Fibroblast of villous mesenchyme (primary cell): Measurements from ENCODE around the gene ADARB1. TPM values are rescaled to one million over a fixed set of nuclear protein-coding genes. Genes with fewer than 3 reads are reported as not detected.
A peak's percentile ranks its signal among the peaks of the same experiment; 100 is the strongest.

Source experiments
- DNase-seq: peaks from one replicate; pipeline ENCODE4 v3.0.0-alpha.2; 2010; ENCODE audit warnings: low read depth
- H3K4me3 ChIP-seq: 2 replicates; pipeline ENCODE4 v1.5.1; 2011; ENCODE audit warnings: low read depth, mild to moderate bottlenecking, low read length
- total RNA-seq: library from RNA; depleted of rRNA; stranded (reverse); fragments of >200 nt; gene quantifications from 2 replicates; pipeline ENCODE4 v1.2.3, GENCODE V29; 2012
- TF ChIP-seq, protein P1 (sequence below): IDR thresholded peaks from 2 replicates; pipeline ENCODE4 v1.5.1; 2012; ENCODE audit warnings: low read depth, mild to moderate bottlenecking, low read length; ENCODE audit not compliant: insufficient read depth

Gene ADARB1
- total RNA-seq, 1 donor = 16.4 TPM

DNA sequence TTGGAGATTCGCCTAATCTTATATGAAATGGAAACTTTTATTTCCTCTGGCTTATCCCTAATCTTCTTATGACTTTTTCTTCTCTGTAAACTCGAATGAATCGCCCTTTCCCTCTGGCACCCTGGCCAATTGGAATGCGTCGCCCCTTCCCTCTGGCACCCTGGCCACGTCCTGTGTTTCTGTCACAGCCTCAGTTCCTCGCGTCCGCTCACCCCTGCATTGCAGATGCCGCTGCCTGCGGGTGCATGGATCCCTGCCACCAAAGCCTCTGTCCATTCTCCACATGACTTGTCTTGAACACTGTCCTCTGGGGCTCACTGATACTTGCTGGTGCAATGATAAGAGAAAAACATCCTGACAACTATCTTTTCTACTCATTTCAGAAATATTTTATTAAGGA is 104.6 kb downstream of the ADARB1 start:
- H3K4me3 ChIP-seq = no peak overlapping the region
- TF ChIP-seq, protein P1, sequence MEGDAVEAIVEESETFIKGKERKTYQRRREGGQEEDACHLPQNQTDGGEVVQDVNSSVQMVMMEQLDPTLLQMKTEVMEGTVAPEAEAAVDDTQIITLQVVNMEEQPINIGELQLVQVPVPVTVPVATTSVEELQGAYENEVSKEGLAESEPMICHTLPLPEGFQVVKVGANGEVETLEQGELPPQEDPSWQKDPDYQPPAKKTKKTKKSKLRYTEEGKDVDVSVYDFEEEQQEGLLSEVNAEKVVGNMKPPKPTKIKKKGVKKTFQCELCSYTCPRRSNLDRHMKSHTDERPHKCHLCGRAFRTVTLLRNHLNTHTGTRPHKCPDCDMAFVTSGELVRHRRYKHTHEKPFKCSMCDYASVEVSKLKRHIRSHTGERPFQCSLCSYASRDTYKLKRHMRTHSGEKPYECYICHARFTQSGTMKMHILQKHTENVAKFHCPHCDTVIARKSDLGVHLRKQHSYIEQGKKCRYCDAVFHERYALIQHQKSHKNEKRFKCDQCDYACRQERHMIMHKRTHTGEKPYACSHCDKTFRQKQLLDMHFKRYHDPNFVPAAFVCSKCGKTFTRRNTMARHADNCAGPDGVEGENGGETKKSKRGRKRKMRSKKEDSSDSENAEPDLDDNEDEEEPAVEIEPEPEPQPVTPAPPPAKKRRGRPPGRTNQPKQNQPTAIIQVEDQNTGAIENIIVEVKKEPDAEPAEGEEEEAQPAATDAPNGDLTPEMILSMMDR = no peak
- no peak for DNase-seq

DNA sequence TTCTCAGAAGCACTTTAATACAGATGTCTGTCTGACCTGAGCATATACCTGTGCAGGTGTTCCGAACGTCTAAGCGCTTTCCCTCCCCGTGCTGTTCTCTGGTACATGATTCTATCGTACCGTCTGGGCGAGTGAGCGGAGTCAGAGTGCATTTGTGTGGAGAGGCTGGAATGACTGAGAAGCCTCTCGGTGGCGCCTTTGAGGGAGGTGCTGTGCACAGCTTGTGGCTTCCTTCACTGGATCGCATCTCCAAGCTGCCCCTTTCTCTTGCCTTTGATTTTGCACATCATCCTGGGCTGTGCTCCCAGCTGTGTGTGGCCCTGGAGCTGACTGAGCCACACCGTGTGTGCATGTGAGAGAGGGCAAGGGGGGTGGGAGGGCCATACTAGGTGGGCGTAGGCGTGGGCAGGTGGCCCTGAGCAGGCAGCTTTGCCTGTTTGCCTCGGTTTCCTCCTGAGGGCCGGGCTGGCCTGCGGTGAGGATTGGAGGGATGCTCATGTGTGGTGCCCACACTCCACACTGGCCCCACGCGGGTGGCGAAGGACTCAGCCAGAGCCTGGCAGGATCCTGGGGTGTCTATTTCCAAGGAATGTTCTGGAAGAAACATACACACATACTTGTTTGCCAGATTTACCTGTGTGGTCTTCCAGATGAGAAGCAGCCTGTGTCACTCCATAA is 105.3 kb downstream of the ADARB1 start:
- TF ChIP-seq, protein P1 = no peak
- no peak for DNase-seq
- H3K4me3 ChIP-seq = no peak overlapping the region

DNA sequence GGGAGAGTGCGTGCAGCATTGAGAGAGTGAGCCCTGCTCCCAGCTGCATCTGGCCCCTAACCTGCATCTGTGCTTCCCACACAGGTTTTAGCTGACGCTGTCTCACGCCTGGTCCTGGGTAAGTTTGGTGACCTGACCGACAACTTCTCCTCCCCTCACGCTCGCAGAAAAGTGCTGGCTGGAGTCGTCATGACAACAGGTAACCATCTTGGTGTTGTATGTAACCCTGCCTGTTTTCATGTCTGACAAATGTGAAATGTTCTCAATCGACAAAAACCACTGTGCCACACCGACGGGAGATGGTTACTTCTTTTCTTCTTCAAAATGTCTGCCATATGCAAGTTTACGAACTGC is 105.8 kb downstream of the ADARB1 start:
- TF ChIP-seq, protein P1 = no peak
- no peak overlapping the region for H3K4me3 ChIP-seq
- DNase-seq = no peak

DNA sequence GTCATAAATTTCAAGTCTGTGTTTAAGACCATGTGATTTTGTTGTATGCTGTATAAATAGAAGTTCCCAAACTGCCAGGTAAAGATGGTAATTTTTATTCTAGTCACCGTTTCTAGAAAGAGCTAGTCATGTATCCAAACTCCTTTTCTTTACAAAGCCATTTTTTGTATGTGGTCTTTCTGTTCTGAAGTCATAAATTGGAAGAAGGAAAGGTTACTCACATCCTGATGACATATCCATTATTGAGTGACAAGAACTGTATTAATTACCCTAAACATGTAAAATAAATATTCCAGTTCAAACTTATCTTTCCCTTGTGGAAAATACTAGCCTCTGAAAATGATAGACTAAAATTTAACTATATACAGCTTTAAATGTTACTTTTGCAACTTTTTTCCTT is 108.6 kb downstream of the ADARB1 start:
- TF ChIP-seq, protein P1 = no peak
- DNase-seq = no peak
- H3K4me3 ChIP-seq = no peak overlapping the region

DNA sequence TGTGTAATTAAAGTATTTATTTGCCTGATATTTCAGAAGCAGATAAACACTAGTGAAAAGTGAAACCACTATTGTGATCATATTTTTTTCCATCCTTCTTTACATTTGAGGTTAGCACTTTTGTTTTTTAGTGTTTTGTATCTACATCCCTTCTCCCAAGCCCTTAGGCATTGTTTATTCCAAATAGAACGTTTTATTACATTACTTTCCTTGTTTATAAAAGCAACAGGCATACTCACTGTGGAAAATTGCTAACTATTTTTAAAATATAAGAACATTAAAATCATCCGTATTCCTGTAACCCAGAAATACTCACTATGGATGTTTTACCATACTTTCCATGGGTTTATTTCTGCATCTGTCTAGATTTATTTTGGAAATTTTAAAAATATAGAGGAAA is 109.5 kb downstream of the ADARB1 start:
- DNase-seq = peak; percentile 67
- TF ChIP-seq, protein P1 = no peak
- no peak overlapping the region for H3K4me3 ChIP-seq

DNA sequence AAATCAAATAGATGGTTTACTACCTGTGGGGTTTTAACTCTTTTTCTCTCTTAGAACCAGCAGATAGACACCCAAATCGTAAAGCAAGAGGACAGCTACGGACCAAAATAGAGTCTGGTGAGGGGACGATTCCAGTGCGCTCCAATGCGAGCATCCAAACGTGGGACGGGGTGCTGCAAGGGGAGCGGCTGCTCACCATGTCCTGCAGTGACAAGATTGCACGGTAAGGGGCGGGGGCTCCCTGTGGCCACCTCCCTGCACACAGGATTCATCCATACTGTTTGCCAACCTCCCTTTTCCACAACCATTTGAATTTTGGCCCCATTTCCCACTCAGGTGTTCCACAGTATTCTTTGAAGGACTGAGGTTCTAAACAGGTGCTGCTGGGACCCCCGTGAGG is 110.5 kb downstream of the ADARB1 start:
- TF ChIP-seq, protein P1 = no peak
- DNase-seq = no peak

DNA sequence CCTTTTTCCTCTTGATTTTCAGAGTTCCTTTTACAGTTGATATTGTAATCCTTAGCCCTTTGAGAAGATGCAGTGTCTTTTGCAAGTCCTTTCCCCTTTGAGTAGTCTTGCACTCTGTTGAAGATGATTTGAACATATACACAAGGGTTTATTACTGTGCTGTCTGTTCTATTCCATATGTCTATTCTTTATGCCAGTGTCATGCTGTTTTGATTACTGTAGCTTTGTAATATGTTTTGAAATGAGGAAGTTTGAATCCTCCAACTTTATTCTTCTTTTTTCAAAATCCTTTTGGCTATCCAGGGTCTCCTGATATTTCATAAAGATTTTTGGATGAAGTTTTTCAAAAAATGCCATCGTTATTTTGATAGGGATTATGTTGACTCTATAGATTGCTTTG is 112.3 kb downstream of the ADARB1 start:
- no peak for DNase-seq
- H3K4me3 ChIP-seq = no peak overlapping the region
- TF ChIP-seq, protein P1 = no peak

More for the DNA sequence above, 110.5 kb downstream of the ADARB1 start:
- H3K4me3 ChIP-seq = no peak overlapping the region
